ENCODE data around the gene MRPL40.

The MRPL40 gene

GRCh38 chr22:19398206-19398605, 34.1 kb upstream of the MRPL40 start:
- no peak for TF ChIP-seq CTCF (conservative IDR thresholded peaks at IDR 0.05; ENCODE audit: low read depth)
- H3K27ac ChIP-seq = 0 out of 2 replicates have a peak overlapping the region, but pooled peaks have one; percentile 11
- ChIA-PET POLR2A (ENCODE audit: low non-redundant PET) (no interaction called here), CTCF (no interaction called here)
- no peak for DNase-seq (ENCODE audit: low spot score)

DNA sequence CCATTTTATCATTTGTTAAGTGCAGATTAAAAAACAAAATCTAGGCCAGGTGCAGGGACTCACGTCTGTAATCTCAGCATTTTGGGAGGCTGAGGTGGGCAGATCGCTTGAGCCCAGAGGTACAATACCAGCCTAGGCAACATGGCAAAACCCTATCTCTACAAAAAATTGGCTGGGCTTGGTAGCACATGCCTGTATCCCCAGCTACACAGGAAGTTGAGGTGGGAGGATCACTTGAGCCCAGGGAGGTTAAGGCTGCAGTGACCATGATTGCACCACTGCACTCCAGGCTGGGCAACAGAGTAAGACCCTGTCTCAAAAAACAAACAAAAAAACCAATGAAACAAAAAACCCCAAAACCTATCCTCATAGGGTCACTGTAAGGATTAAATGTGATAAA, 33.7 kb upstream of the MRPL40 start:
- no peak for TF ChIP-seq CTCF (conservative IDR thresholded peaks at IDR 0.05; ENCODE audit: low read depth)
- ChIA-PET POLR2A (ENCODE audit: low non-redundant PET) (no interaction called here), CTCF (interaction anchor here (0.5 kb wide), 1 partner anchor 14 kb away, joined by 7 read pairs; no protein-coding TSS in a partner anchor)
- DNase-seq (ENCODE audit: low spot score) = no peak
- 0 out of 2 replicates have a peak overlapping the region, but pooled peaks have one; percentile 11 for H3K27ac ChIP-seq

- no peak for TF ChIP-seq CTCF (conservative IDR thresholded peaks at IDR 0.05; ENCODE audit: low read depth)
- DNase-seq (ENCODE audit: low spot score) = no peak
- POLR2A ChIA-PET (ENCODE audit: low non-redundant PET) = no interaction called here
- CTCF ChIA-PET = no interaction called here
- no peak overlapping the region for H3K27ac ChIP-seq
Observed at GRCh38 chr22:19400881-19401280, 31.5 kb upstream of the MRPL40 start.

DNA sequence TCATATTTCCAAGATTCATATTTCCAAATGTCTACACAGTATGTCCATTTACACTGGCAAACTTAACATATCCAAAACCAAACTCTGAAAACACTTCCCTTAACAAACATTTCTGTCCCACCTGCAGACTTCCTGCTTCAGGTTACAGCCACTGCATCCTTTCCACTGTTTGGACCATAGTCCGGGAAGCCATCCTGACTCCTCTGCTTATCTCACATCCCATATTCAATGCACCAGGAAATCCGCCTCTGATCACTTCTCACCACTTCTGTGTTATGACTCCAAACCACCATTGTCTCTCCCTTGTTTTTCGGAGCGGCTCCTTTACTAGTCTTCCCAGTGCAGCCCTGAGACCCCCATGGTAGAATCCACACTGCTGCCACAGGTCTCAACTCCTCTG, 30.9 kb upstream of the MRPL40 start:
- DNase-seq (ENCODE audit: low spot score) = no peak
- ChIA-PET POLR2A (ENCODE audit: low non-redundant PET) (no interaction called here), CTCF (no interaction called here)
- H3K27ac ChIP-seq = no peak overlapping the region
- no peak for TF ChIP-seq CTCF (conservative IDR thresholded peaks at IDR 0.05; ENCODE audit: low read depth)

GRCh38 chr22:19402642-19403191, 29.6 kb upstream of the MRPL40 start:
- POLR2A ChIA-PET (ENCODE audit: low non-redundant PET) = no interaction called here
- no peak overlapping the region for H3K27ac ChIP-seq
- DNase-seq (ENCODE audit: low spot score) = no peak
- CTCF ChIA-PET = no interaction called here
- no peak for TF ChIP-seq CTCF (conservative IDR thresholded peaks at IDR 0.05; ENCODE audit: low read depth)

DNA sequence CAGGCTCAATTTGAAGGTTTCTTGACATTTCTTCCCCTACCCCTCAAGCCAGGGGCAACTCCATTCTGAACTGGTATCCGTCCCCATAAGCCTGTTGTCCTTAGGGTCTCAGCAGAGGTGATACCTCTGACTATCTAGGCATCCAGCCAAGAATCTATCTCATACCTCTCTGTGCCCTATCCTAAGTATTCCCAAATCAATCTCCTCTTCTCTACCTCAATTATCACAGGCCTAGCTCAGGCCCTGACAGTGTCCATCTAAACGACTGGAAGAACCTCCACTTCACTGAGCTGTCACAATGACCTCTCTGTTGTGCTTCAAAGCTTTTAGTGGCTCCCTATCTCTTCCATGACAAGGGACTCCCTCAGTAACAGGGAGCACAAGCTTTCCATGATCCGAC, 27.7 kb upstream of the MRPL40 start:
- no peak for DNase-seq (ENCODE audit: low spot score)
- TF ChIP-seq CTCF (conservative IDR thresholded peaks at IDR 0.05; ENCODE audit: low read depth) = no peak
- ChIA-PET CTCF (no interaction called here), POLR2A (ENCODE audit: low non-redundant PET) (no interaction called here)
- H3K27ac ChIP-seq = no peak overlapping the region
